IPS-20b (cell line): ENCODE data around the gene ANKRD6.

Experiments
- H3K27ac ChIP-seq: one replicate; pipeline ENCODE4 v1.5.1; 2013; ENCODE audit warnings: low read length
- H3K27me3 ChIP-seq: 2 replicates; pipeline ENCODE4 v1.6.1; 2013; ENCODE audit warnings: mild to moderate bottlenecking, low read length, inconsistent platforms; ENCODE audit not compliant: insufficient read depth
- H3K36me3 ChIP-seq: 2 replicates; pipeline ENCODE4 v1.6.1; 2013; ENCODE audit warnings: low read depth, mild to moderate bottlenecking, inconsistent platforms, low read length, moderate library complexity; ENCODE audit not compliant: insufficient read depth
- H3K4me1 ChIP-seq: 2 replicates; pipeline ENCODE4 v1.6.1; 2013; ENCODE audit warnings: mild to moderate bottlenecking, control low read depth, inconsistent platforms, low read length, moderate library complexity; ENCODE audit not compliant: insufficient read depth
- H3K4me3 ChIP-seq: 2 replicates; pipeline ENCODE4 v1.5.1; 2013; ENCODE audit warnings: mild to moderate bottlenecking, low read length, inconsistent platforms
- H3K9ac ChIP-seq: 2 replicates; pipeline ENCODE4 v1.6.1; 2013; ENCODE audit warnings: low read depth, mild to moderate bottlenecking, inconsistent platforms, low read length, moderate library complexity
- H3K9me3 ChIP-seq: 2 replicates; pipeline ENCODE4 v1.6.1; 2013; ENCODE audit warnings: mild to moderate bottlenecking, low read depth, low read length, inconsistent platforms; ENCODE audit not compliant: insufficient read depth

ANKRD6 gene

DNA sequence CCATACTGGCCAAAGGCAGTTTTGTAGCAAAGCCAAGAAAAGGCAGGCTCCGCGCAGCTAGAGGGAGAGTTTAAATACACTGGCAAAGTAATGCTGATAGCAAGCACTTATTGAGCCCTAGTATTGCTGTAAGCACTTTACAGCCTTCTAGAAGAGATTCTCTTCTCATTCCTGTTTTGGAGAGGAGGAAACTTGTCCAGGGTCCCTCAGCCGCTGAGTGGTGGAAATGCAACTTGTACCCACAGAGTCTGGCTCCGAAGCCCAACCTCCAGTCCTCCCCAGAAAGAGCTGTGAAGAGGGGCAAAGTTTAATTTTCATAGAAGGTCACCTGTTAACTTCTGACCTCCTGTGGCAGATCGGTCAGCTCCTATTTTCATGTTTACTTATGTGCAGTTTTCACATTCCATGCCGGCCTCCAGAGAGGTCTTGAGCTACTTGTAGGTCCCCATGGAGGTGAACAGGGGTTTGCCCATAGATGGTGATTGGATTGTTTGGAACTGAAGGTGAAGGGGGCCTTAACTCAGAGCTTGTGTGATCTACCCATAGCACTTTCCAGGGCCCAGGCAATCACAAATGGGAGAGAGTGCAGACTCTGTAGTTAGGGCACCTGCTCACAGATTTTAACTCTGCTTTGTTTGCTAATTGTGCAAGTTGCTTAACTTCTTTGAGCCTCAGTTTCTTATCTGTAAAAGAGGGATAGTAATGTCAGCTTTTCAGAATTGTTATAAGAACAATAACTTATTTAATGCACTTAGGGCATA lies 134.9 kb downstream of the ANKRD6 start:
- Histone ChIP-seq H3K36me3 (no peaks in the 10 kb centered on the region), H3K4me3 (no peak overlapping the region), H3K4me1 (no peaks in the 10 kb centered on the region), H3K9me3 (no peaks in the 10 kb centered on the region), H3K9ac (no peak overlapping the region), H3K27ac (no peak overlapping the region), H3K27me3 (no peaks in the 10 kb centered on the region)

DNA sequence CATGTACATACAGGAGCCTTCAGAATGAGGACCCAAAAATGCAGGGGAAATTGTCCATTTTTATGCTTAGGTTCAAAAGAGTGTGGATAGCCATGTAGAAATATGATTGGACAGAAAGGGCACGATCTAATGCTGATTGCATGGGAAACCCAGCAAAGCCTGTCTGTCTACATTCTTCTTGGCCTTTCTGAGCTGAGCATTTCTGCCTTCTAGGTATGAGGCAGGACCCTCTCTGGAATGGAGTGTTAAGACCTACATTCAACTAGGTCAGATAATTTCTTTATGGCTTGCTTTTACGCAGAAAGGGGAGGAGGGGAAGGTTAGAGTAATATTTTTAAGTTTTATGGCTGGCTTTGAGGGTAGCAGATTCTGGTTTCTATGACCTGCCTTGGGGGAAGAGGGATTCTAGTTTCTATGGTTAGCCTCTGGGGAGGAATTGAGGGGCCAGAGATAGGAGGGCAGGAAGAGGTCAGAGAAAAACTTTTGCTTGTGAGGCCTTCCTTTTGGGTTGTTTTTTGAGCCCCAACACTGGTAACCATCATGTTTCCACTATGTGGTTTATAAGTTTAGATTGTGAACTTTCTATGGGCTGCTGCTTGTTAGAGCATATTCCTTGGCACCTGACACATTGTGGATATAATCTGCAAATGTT lies 142.1 kb downstream of the ANKRD6 start:
- no peaks in the 10 kb centered on the region for H3K36me3 ChIP-seq
- no peak overlapping the region for H3K4me3 ChIP-seq
- H3K4me1 ChIP-seq, result no peaks in the 10 kb centered on the region
- H3K27ac ChIP-seq, result no peak overlapping the region
- no peaks in the 10 kb centered on the region for H3K9me3 ChIP-seq
- no peak overlapping the region for H3K9ac ChIP-seq
- no peaks in the 10 kb centered on the region for H3K27me3 ChIP-seq

- no peaks in the 10 kb centered on the region for H3K27me3 ChIP-seq
- no peak overlapping the region for H3K9ac ChIP-seq
- no peaks in the 10 kb centered on the region for H3K36me3 ChIP-seq
These were observed 142.6 kb downstream of the ANKRD6 start for GRCh38 chr6:89575562-89575960.

GRCh38 chr6:89580997-89581666 lies 148.2 kb downstream of the ANKRD6 start:
- Histone ChIP-seq H3K4me3 (no peak overlapping the region), H3K9me3 (no peaks in the 10 kb centered on the region), H3K27ac (no peak overlapping the region), H3K36me3 (no peaks in the 10 kb centered on the region), H3K9ac (no peak overlapping the region), H3K27me3 (no peaks in the 10 kb centered on the region), H3K4me1 (peaks cover 9% of the 10 kb centered on the region; the same call in 1 of the 2 replicates)

More at GRCh38 chr6:89575562-89575960, 142.6 kb downstream of the ANKRD6 start:
- no peak overlapping the region for H3K4me3 ChIP-seq
- H3K9me3 ChIP-seq, result no peaks in the 10 kb centered on the region
- no peaks in the 10 kb centered on the region for H3K4me1 ChIP-seq
- H3K27ac ChIP-seq, result no peak overlapping the region

GRCh38 chr6:89581689-89582088 lies 148.7 kb downstream of the ANKRD6 start:
- no peaks in the 10 kb centered on the region for H3K27me3 ChIP-seq
- H3K27ac ChIP-seq, result no peak overlapping the region
- H3K9ac ChIP-seq, result no peak overlapping the region
- peaks cover 9% of the 10 kb centered on the region; the same call in 1 of the 2 replicates for H3K4me1 ChIP-seq
- H3K4me3 ChIP-seq, result no peak overlapping the region
- no peaks in the 10 kb centered on the region for H3K36me3 ChIP-seq
- no peaks in the 10 kb centered on the region for H3K9me3 ChIP-seq

GRCh38 chr6:89582669-89583325 lies 149.8 kb downstream of the ANKRD6 start:
- H3K4me1 ChIP-seq, result peaks cover 9% of the 10 kb centered on the region; the same call in 1 of the 2 replicates
- no peak overlapping the region for H3K4me3 ChIP-seq
- no peak overlapping the region for H3K9ac ChIP-seq
- H3K27me3 ChIP-seq, result no peaks in the 10 kb centered on the region
- no peak overlapping the region for H3K27ac ChIP-seq
- H3K36me3 ChIP-seq, result no peaks in the 10 kb centered on the region
- no peaks in the 10 kb centered on the region for H3K9me3 ChIP-seq

- no peaks in the 10 kb centered on the region for H3K36me3 ChIP-seq
These were observed 150.6 kb downstream of the ANKRD6 start for GRCh38 chr6:89583559-89583958.

GRCh38 chr6:89584539-89584938 lies 151.6 kb downstream of the ANKRD6 start:
- H3K36me3 ChIP-seq, result no peaks in the 10 kb centered on the region
- H3K27ac ChIP-seq, result no peak overlapping the region
- H3K9me3 ChIP-seq, result no peaks in the 10 kb centered on the region
- H3K9ac ChIP-seq, result no peak overlapping the region
- no peaks in the 10 kb centered on the region for H3K27me3 ChIP-seq
- H3K4me3 ChIP-seq, result no peak overlapping the region
- H3K4me1 ChIP-seq, result peaks cover 11% of the 10 kb centered on the region

More at GRCh38 chr6:89583559-89583958, 150.6 kb downstream of the ANKRD6 start:
- no peaks in the 10 kb centered on the region for H3K27me3 ChIP-seq
- no peaks in the 10 kb centered on the region for H3K9me3 ChIP-seq
- H3K4me3 ChIP-seq, result no peak overlapping the region
- peaks cover 9% of the 10 kb centered on the region; the same call in 1 of the 2 replicates for H3K4me1 ChIP-seq
- H3K9ac ChIP-seq, result 0 out of 2 replicates have a peak overlapping the region, but pooled peaks have one; percentile 20
- H3K27ac ChIP-seq, result no peak overlapping the region

DNA sequence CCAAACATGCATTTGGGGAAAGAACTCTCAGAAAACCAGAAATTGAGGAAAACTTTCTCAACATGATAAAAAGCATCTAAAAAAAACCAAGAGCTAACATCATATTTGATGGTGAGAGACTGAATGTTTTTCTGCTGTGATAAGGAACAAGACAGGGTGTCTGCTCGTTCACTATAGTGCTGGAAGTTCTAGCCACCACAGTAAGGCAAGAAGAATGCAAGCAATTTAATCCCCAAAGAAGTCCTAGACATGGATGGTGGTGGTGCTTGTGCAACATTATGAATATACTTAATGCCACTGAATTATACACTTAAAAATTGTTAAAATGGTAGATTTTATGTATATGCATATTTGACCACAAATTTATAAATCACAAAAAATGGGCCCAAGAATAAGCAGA lies 152.2 kb downstream of the ANKRD6 start:
- Histone ChIP-seq H3K4me1 (peaks cover 14% of the 10 kb centered on the region), H3K36me3 (no peaks in the 10 kb centered on the region), H3K4me3 (no peak overlapping the region), H3K9me3 (no peaks in the 10 kb centered on the region), H3K9ac (no peak overlapping the region), H3K27me3 (no peaks in the 10 kb centered on the region), H3K27ac (no peak overlapping the region)

GRCh38 chr6:89589297-89590025 lies 156.5 kb downstream of the ANKRD6 start:
- Histone ChIP-seq H3K36me3 (no peaks in the 10 kb centered on the region), H3K27ac (no peak overlapping the region), H3K4me1 (peaks cover 4% of the 10 kb centered on the region), H3K9me3 (no peaks in the 10 kb centered on the region), H3K4me3 (no peak overlapping the region), H3K27me3 (no peaks in the 10 kb centered on the region), H3K9ac (no peak overlapping the region)

- Histone ChIP-seq H3K4me1 (peaks cover 4% of the 10 kb centered on the region), H3K27me3 (no peaks in the 10 kb centered on the region), H3K36me3 (no peaks in the 10 kb centered on the region), H3K9me3 (no peaks in the 10 kb centered on the region), H3K27ac (no peak overlapping the region), H3K9ac (no peak overlapping the region; the same call in 1 of the 2 replicates), H3K4me3 (no peak overlapping the region)
These were observed 157.2 kb downstream of the ANKRD6 start for GRCh38 chr6:89590133-89590532.
